Fibroblast of lung (primary cell): Measurements from ENCODE around the gene ASXL3.

ENCODE experiments used
- EZH2 ChIP-seq: IDR thresholded peaks from 2 replicates; pipeline ENCODE4 v1.5.1; 2012; ENCODE audit warnings: low read length, control low read depth, mild to moderate bottlenecking; ENCODE audit errors: missing control alignments
- TF ChIP-seq, protein P1 (sequence below), 2 donors: IDR thresholded peaks in 1 of 2; conservative IDR thresholded peaks in 1 of 2; 1 replicate in 1 of 2; 2 replicates in 1 of 2; pipeline ENCODE4 v1.5.1; 2011 to 2012; ENCODE audit warnings: low read length in 2 of 2, control low read depth in 1 of 2, inconsistent platforms in 1 of 2, low read depth in 1 of 2, mild to moderate bottlenecking in 1 of 2

DNA sequence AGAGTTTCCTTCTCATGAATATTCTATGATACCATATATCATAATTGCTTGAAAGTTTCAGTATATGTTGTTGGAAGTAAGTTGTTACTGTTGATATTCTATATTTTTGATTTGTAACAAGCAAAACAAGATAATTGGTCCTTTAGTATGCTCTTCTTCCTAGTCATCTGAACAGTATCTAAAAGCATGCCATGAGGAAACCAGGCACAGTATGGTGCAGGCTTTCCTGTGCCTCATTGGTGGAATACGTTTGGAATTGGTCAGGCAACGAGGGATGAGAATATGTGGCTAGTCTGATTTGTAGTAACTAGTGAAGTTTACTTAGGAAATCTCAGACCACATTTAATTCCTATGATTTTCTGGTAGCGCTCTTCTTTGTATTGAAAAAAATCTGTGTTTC is 22.8 kb downstream of the ASXL3 start:
- TF ChIP-seq, protein P1, sequence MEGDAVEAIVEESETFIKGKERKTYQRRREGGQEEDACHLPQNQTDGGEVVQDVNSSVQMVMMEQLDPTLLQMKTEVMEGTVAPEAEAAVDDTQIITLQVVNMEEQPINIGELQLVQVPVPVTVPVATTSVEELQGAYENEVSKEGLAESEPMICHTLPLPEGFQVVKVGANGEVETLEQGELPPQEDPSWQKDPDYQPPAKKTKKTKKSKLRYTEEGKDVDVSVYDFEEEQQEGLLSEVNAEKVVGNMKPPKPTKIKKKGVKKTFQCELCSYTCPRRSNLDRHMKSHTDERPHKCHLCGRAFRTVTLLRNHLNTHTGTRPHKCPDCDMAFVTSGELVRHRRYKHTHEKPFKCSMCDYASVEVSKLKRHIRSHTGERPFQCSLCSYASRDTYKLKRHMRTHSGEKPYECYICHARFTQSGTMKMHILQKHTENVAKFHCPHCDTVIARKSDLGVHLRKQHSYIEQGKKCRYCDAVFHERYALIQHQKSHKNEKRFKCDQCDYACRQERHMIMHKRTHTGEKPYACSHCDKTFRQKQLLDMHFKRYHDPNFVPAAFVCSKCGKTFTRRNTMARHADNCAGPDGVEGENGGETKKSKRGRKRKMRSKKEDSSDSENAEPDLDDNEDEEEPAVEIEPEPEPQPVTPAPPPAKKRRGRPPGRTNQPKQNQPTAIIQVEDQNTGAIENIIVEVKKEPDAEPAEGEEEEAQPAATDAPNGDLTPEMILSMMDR (conservative IDR thresholded peaks at IDR 0.05 in 1 of 2, IDR thresholded peaks at IDR 0.05 in 1 of 2; ENCODE audit: low read depth in 1 of 2, low read length in 2 of 2) = no peak
- no peak for TF ChIP-seq EZH2
